ENCODE data around the gene TUBB. TPM values are rescaled to one million over a fixed set of nuclear protein-coding genes. Genes with fewer than 3 reads are reported as not detected.

Gene TUBB
- total and polyA plus RNA-seq, 2 donors (not counting 1 experiment from before 2014, with no cell fraction given) = 102 to 295 TPM

GRCh38 chr6:30686908-30687658 lies 33.1 kb upstream of the TUBB start:
- no peaks in the 10 kb centered on the region for H3K9me3 Mint-ChIP-seq (ENCODE audit: insufficient read depth)
- intact Hi-C loops (cut with micrococcal nuclease) = loop anchor here (1.0 to 2.0 kb wide), 2 partner anchors 14 to 30 kb away; partner anchors contain the start of genes DHX16 and MDC1
- WGBS (ENCODE audit: insufficient coverage) = under 1% methylated on average over 37 of the region's 52 CpGs
- ChIA-PET POLR2A (interaction anchor here (0.7 to 3.2 kb wide), 7 partner anchors 8 to 747 kb away, joined by 3 to 45 read pairs (median 6); partner anchors contain the start of genes MDC1, MRPS18B, PPP1R10 and TUBB), CTCF (interaction anchor here (0.9 to 8.9 kb wide), 5 partner anchors 8 to 91 kb away, joined by 3 to 151 read pairs (median 11); partner anchors contain the start of genes MDC1 and TUBB)
- no peaks in the 10 kb centered on the region for H3K27me3 Mint-ChIP-seq
- peaks cover 46% of the 10 kb centered on the region for H4K20me1 ChIP-seq (ENCODE audit: control insufficient read depth, insufficient read depth, low read length, poor library complexity, severe bottlenecking)
- ATAC-seq (ENCODE audit: low read depth) (peak; percentile 55), DNase-seq (peak; percentile 90)
- peak overlapping the region; percentile 40 to 100 (median 93) for H3K4me3 ChIP-seq (ENCODE audit: control extremely low read depth in 1 of 5, extremely low read depth in 1 of 5, insufficient read depth in 1 of 5, low read depth in 2 of 5, low read length in 4 of 5)
- no peaks in the 10 kb centered on the region for H3K9me3 ChIP-seq (ENCODE audit: control extremely low read depth in 1 of 3, control insufficient read depth in 2 of 3, insufficient read depth in 1 of 3, low read length in 2 of 3)
- H3K27ac ChIP-seq (ENCODE audit: low read length in 2 of 2) = peak overlapping the region; percentile 93 to 97
- H3K4me3 Mint-ChIP-seq = peak overlapping the region; percentile 97
- peak overlapping the region; percentile 99 for H3K27ac Mint-ChIP-seq
- TF ChIP-seq CTCF (IDR thresholded peaks at IDR 0.05) (no peak), EZH2 (IDR thresholded peaks at IDR 0.05; ENCODE audit: borderline replicate concordance, insufficient read depth, low read depth, low read length, poor library complexity, severe bottlenecking) (no peak)
- peaks cover 39 to 46% of the 10 kb centered on the region in 2 donors for H3K4me1 ChIP-seq (ENCODE audit: control insufficient read depth in 2 of 2, insufficient read depth in 2 of 2, low read length in 2 of 2)
- H2AFZ ChIP-seq (ENCODE audit: insufficient read depth, low read depth, low read length, poor library complexity, severe bottlenecking) = peak overlapping the region; percentile 82
- peaks cover 71% of the 10 kb centered on the region for H3K4me1 Mint-ChIP-seq
- H3K9ac ChIP-seq (ENCODE audit: low read length) = peak overlapping the region; percentile 98
- peaks cover 0 to 3% of the 10 kb centered on the region in 2 experiments for H3K36me3 ChIP-seq (replicated peaks in 1 of 2; ENCODE audit: control extremely low read depth in 1 of 2, control insufficient read depth in 1 of 2, extremely low read depth in 1 of 2, insufficient read depth in 2 of 2, low read length in 1 of 2)
- H3K79me2 ChIP-seq (ENCODE audit: control insufficient read depth, insufficient read depth, low read length) = peaks cover 59% of the 10 kb centered on the region
- no peaks in the 10 kb centered on the region for H3K27me3 ChIP-seq (replicated peaks in 1 of 4; ENCODE audit: control extremely low read depth in 1 of 4, control insufficient read depth in 3 of 4, insufficient read depth in 4 of 4, low read length in 3 of 4)
- H3K4me2 ChIP-seq (replicated peaks; ENCODE audit: low read depth, low read length, poor library complexity, severe bottlenecking) = peak overlapping the region; percentile 100

Measured in B cell (primary cell).